ENCODE data around the gene BGN.

BGN gene

DNA sequence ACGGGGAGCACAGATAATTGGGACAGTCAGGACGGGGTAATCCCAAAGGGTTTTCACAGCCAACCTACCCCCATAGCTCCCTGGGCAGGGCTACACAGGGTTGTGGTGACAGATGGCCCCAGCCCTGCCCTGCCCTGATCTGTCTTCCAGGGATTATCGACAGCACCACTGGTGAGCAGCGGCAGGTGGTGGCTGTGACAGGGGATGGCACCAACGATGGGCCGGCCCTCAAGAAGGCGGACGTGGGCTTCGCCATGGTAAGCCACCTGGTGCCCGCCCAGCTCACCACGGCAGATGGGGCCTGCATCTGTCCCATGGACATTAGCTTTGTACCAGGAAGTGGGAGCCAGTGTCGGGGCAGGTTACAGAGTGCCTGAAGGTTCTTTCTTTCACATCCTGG lies 62.0 kb downstream of the BGN start:
- H3K27ac Mint-ChIP-seq: no peak overlapping the region
- no peaks in the 10 kb centered on the region for H3K4me1 Mint-ChIP-seq (ENCODE audit: low read depth)
- no peak overlapping the region for H3K4me3 Mint-ChIP-seq

DNA sequence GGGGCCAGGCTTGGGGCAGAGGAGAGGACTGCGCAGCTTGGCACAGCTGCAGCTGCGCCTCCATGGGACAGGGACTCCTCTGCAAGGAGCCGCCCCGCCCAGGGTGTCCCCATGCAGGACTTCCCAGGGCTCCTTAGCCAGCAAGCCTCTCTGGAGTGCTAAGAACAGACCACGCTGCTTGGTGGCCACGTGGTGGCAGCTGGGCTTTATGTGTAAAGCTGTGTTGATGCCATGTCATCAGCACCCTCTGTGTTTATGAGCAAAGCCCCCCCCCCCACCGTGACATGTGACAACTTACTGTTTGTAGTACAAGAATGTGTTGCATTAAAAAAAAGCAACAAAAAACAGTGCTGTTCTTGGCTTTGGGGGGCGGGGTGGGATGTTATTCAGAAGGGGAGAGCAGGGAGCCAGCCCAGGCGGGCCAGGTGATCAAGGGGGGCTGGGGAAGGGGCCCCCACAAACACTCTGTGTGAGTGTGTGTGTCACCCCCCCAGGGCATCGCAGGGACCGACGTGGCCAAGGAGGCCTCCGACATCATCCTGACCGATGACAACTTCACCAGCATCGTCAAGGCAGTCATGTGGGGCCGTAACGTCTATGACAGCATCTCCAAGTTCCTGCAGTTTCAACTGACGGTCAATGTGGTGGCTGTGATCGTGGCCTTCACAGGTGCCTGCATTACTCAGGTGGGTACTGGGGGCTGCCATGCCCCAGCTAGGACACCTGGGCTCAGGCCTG lies 63.0 kb downstream of the BGN start:
- Mint-ChIP-seq H3K4me3 (no peak overlapping the region), H3K36me3 (ENCODE audit: low read depth) (no peaks in the 10 kb centered on the region), H3K4me1 (ENCODE audit: low read depth) (no peaks in the 10 kb centered on the region), H3K27ac (no peak overlapping the region), H3K9me3 (no peaks in the 10 kb centered on the region), H3K27me3 (ENCODE audit: low read depth) (peaks cover 3% of the 10 kb centered on the region)

More for the DNA sequence above, 62.0 kb downstream of the BGN start:
- Mint-ChIP-seq H3K27me3 (ENCODE audit: low read depth) (peaks cover 3% of the 10 kb centered on the region), H3K36me3 (ENCODE audit: low read depth) (no peaks in the 10 kb centered on the region), H3K9me3 (no peaks in the 10 kb centered on the region)
